GM12878 (cell line): ENCODE results near the gene LGALS1. TPM values are rescaled to one million over a fixed set of nuclear protein-coding genes. Genes with fewer than 3 reads are reported as not detected.

ENCODE experiments used
- ATAC-seq: fragments of 200-7000 bp; cut with Tn5 transposase; 3 replicates; pipeline ENCODE4 v1.9.1; 2020; ENCODE audit warnings: mild to moderate bottlenecking, moderate library complexity
- BruUV-seq: library from RNA; stranded (reverse); fragments of 400-500 nt; replicated peaks from 2 replicates; lab custom pipeline; 2021; lab: Mats Ljungman, UMichigan
- CTCF ChIA-PET: fragments of 300-600 bp; sonication (Branson Sonifier 250); formaldehyde crosslinking; extraction: SDS; loops from one replicate; lab custom pipeline; 2021; ENCODE audit warnings: inconsistent platforms; lab: Yijun Ruan, JAX
- POLR2A ChIA-PET: fragments of 350-600 bp; formaldehyde crosslinking; extraction: SDS; loops from one replicate; lab custom pipeline; 2021; ENCODE audit warnings: inconsistent platforms; lab: Charles Lee
- RAD21 ChIA-PET: fragments of 300-600 bp; sonication (Branson Sonifier 250); formaldehyde crosslinking; loops from one replicate; lab custom pipeline; 2023; ENCODE audit warnings: antibody characterized with exemption; ENCODE audit not compliant: unreplicated experiment; lab: Charles Lee
- SMC1A ChIA-PET: fragments of 300-600 bp; sonication (Branson Sonifier 250); formaldehyde crosslinking; loops from one replicate; lab custom pipeline; 2023; ENCODE audit not compliant: unreplicated experiment, uncharacterized antibody; lab: Charles Lee
- DNase-seq: peaks from one replicate; pipeline ENCODE4 v3.0.0-alpha.2; 2011; ENCODE audit warnings: low read depth, low spot score
- FAIRE-seq: peaks from 3 replicates; lab custom pipeline; 2011; peaks lifted over from hg19 to GRCh38; lab: Jason Lieb, UNC
- H2AFZ ChIP-seq: 2 replicates; pipeline ENCODE4 v1.6.0; 2011; ENCODE audit warnings: low read depth, low read length, control low read depth; ENCODE audit not compliant: control insufficient read depth
- H3K27ac ChIP-seq: 2 replicates; pipeline ENCODE4 v1.5.1; 2011; ENCODE audit warnings: control low read depth; ENCODE audit not compliant: control insufficient read depth, insufficient read depth
- H3K27me3 ChIP-seq, 2 experiments: replicated peaks in 1 of 2; 2 replicates each; pipeline versions ENCODE4 v1.6.0 to v1.6.1; 2011; ENCODE audit warnings: low read length in 1 of 2; ENCODE audit not compliant: control insufficient read depth in 2 of 2, insufficient read depth in 2 of 2
- H3K36me3 ChIP-seq, 2 experiments: 2 replicates each; pipeline ENCODE4 v1.5.1; 2011; ENCODE audit warnings: low read length in 1 of 2; ENCODE audit not compliant: control insufficient read depth in 2 of 2, insufficient read depth in 2 of 2
- H3K4me1 ChIP-seq: 2 replicates; pipeline ENCODE4 v1.6.1; 2011; ENCODE audit warnings: mild to moderate bottlenecking, low read length, moderate library complexity, mixed read lengths; ENCODE audit not compliant: control insufficient read depth, insufficient read depth
- H3K4me2 ChIP-seq: 2 replicates; pipeline ENCODE4 v1.6.0; 2011; ENCODE audit warnings: control low read depth; ENCODE audit not compliant: control insufficient read depth, insufficient read depth
- H3K4me3 ChIP-seq: fragments of 200-600 bp; sonication (generic); 2 replicates; pipeline ENCODE4 v1.5.1; 2016
- H3K79me2 ChIP-seq: 2 replicates; pipeline ENCODE4 v1.6.0; 2011; ENCODE audit warnings: low read length; ENCODE audit not compliant: control insufficient read depth, insufficient read depth
- H3K9ac ChIP-seq: 2 replicates; pipeline ENCODE4 v1.8.0; 2011; ENCODE audit warnings: low read length, control low read depth, mixed read lengths; ENCODE audit not compliant: control insufficient read depth, insufficient read depth
- H3K9me3 ChIP-seq: replicated peaks from 3 replicates; pipeline ENCODE4 v1.5.1; 2011; ENCODE audit warnings: mild to moderate bottlenecking, low read length; ENCODE audit not compliant: control insufficient read depth, insufficient read depth
- H4K20me1 ChIP-seq: 2 replicates; pipeline ENCODE4 v1.6.0; 2011; ENCODE audit not compliant: control insufficient read depth, insufficient read depth
- CHD2 ChIP-seq: IDR thresholded peaks from 2 replicates; pipeline ENCODE4 v1.6.1; 2011; ENCODE audit warnings: low read depth, low read length, improper control_type of control experiment, borderline replicate concordance
- MEF2B ChIP-seq: fragments of 450-650 bp; IDR thresholded peaks from 2 replicates; pipeline ENCODE4 v1.6.1; 2018; ENCODE audit warnings: mild to moderate bottlenecking, moderate library complexity; ENCODE audit not compliant: partially characterized antibody, poor library complexity, severe bottlenecking
- MTA3 ChIP-seq: IDR thresholded peaks from 2 replicates; pipeline ENCODE4 v1.6.1; 2012; ENCODE audit warnings: low read length, inconsistent platforms, borderline replicate concordance
- POLR2AphosphoS5 ChIP-seq: IDR thresholded peaks from 2 replicates; pipeline ENCODE4 v1.6.1; 2011; ENCODE audit warnings: mild to moderate bottlenecking, low read length, inconsistent platforms
- SMC3 ChIP-seq: IDR thresholded peaks from 2 replicates; pipeline ENCODE4 v1.6.1; 2011; ENCODE audit warnings: low read length, improper control_type of control experiment, borderline replicate concordance
- SREBF2 ChIP-seq: IDR thresholded peaks from 2 replicates; pipeline ENCODE4 v1.6.1; 2012; ENCODE audit warnings: mild to moderate bottlenecking, low read length
- ZNF274 ChIP-seq: IDR thresholded peaks from one replicate; pipeline ENCODE4 v1.8.0; 2011; ENCODE audit not compliant: insufficient read length, insufficient read depth
- WGBS: methylation state at CpG from one replicate; pipeline ENCODE4 v1.1.6; 2016; ENCODE audit warnings: low lambda C conversion rate; ENCODE audit not compliant: insufficient replicate concordance, insufficient coverage; ENCODE audit errors: missing lambda C conversion rate; 5-methylcytosine and 5-hydroxymethylcytosine counted together
- in situ Hi-C: fragments of 300-500 bp; cut with MboI; formaldehyde crosslinking; loops from 9 replicates; pipeline ENCODE4 v1.14.3; 2018; ENCODE audit warnings: mixed read lengths
- intact Hi-C: fragments of 100-400 bp; cut with micrococcal nuclease; formaldehyde crosslinking; loops from one replicate; pipeline ENCODE4 v1.14.2; 2022; ENCODE audit not compliant: unreplicated experiment
- polyA plus RNA-seq, 11 experiments: library from polyadenylated mRNA; depleted of rRNA in 4 of 11; unstranded in 6 of 11; stranded (reverse) in 5 of 11; fragments of >200 nt; fragmentation: Nextera tagmentation in 4 of 11; fragmentation: Illumina TruSeq in 1 of 11; extraction: Ambion mirVana in 4 of 11; extraction: Trizol in 1 of 11; gene quantifications; 1 replicate in 1 of 11; 2 replicates in 10 of 11; pipeline versions ENCODE4 v1.2.1 to v1.2.3, GENCODE V29; 2011 to 2016; ENCODE audit warnings: inconsistent platforms in 2 of 11, missing spikeins in 2 of 11, low read depth in 1 of 11
- total RNA-seq, 4 experiments: library from RNA; depleted of rRNA in 3 of 4; stranded (reverse); fragments of >200 nt in 3 of 4; fragmentation: Illumina TruSeq in 1 of 4; extraction: Trizol in 1 of 4; gene quantifications; 2 replicates each; pipeline versions ENCODE4 v1.2.1 to v1.2.3, GENCODE V29; 2013 to 2021
- TF ChIP-seq, protein P1 (sequence below): fragments of 450-650 bp; formaldehyde crosslinking; IDR thresholded peaks from 2 replicates; pipeline ENCODE4 v1.4.0; 2020; ENCODE audit warnings: mild to moderate bottlenecking, moderate library complexity
- TF ChIP-seq, protein P2 (sequence below), 3 experiments: IDR thresholded peaks in 2 of 3; conservative IDR thresholded peaks in 1 of 3; 2 replicates each; pipeline ENCODE4 v1.5.1; 2011; ENCODE audit warnings: low read depth in 3 of 3, low read length in 3 of 3, mild to moderate bottlenecking in 3 of 3, control low read depth in 2 of 3, moderate library complexity in 2 of 3, inconsistent platforms in 1 of 3, mixed read lengths in 1 of 3; ENCODE audit not compliant: control insufficient read depth in 2 of 3, insufficient read depth in 1 of 3; ENCODE audit errors: extremely low read depth in 1 of 3
- TF ChIP-seq, protein P3 (sequence below): IDR thresholded peaks from 2 replicates; pipeline ENCODE4 v1.6.1; 2011; ENCODE audit warnings: mild to moderate bottlenecking, low read depth, low read length, moderate library complexity; ENCODE audit not compliant: insufficient replicate concordance
- TF ChIP-seq, protein P4 (sequence below): IDR thresholded peaks from 2 replicates; pipeline ENCODE4 v1.6.1; 2011; ENCODE audit warnings: borderline replicate concordance, low read depth, mild to moderate bottlenecking, moderate library complexity, mixed read lengths, low read length; ENCODE audit not compliant: insufficient read depth; ENCODE audit errors: extremely low read length

The LGALS1 gene
- total and polyA plus RNA-seq, 10 of the 15 experiments (the other 5 are each of a cell fraction or from before 2014, with no cell fraction given): 312 to 1,889 (median 706) TPM

DNA sequence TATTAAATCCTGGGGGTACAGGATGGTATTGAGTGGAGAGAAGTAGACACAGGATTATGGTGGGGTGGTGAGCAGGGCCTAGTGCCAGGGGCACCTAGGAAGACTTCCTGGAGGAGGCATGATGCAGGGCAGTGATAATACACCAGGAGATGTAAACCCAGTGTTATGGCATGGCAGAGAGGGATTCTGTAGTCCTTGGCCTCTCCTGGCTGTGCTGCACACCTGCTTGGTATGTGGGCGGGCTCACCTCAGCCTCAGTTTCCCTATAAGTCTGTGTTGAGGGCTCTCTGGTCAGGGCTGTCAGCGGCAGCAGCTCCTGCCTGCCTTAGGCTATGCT, 14.8 kb upstream of the LGALS1 start (continued):
- TF ChIP-seq, protein P1, sequence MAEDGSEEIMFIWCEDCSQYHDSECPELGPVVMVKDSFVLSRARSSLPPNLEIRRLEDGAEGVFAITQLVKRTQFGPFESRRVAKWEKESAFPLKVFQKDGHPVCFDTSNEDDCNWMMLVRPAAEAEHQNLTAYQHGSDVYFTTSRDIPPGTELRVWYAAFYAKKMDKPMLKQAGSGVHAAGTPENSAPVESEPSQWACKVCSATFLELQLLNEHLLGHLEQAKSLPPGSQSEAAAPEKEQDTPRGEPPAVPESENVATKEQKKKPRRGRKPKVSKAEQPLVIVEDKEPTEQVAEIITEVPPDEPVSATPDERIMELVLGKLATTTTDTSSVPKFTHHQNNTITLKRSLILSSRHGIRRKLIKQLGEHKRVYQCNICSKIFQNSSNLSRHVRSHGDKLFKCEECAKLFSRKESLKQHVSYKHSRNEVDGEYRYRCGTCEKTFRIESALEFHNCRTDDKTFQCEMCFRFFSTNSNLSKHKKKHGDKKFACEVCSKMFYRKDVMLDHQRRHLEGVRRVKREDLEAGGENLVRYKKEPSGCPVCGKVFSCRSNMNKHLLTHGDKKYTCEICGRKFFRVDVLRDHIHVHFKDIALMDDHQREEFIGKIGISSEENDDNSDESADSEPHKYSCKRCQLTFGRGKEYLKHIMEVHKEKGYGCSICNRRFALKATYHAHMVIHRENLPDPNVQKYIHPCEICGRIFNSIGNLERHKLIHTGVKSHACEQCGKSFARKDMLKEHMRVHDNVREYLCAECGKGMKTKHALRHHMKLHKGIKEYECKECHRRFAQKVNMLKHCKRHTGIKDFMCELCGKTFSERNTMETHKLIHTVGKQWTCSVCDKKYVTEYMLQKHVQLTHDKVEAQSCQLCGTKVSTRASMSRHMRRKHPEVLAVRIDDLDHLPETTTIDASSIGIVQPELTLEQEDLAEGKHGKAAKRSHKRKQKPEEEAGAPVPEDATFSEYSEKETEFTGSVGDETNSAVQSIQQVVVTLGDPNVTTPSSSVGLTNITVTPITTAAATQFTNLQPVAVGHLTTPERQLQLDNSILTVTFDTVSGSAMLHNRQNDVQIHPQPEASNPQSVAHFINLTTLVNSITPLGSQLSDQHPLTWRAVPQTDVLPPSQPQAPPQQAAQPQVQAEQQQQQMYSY (CRISPR knock-in tag): no peak
- TF ChIP-seq SREBF2: no peak

DNA sequence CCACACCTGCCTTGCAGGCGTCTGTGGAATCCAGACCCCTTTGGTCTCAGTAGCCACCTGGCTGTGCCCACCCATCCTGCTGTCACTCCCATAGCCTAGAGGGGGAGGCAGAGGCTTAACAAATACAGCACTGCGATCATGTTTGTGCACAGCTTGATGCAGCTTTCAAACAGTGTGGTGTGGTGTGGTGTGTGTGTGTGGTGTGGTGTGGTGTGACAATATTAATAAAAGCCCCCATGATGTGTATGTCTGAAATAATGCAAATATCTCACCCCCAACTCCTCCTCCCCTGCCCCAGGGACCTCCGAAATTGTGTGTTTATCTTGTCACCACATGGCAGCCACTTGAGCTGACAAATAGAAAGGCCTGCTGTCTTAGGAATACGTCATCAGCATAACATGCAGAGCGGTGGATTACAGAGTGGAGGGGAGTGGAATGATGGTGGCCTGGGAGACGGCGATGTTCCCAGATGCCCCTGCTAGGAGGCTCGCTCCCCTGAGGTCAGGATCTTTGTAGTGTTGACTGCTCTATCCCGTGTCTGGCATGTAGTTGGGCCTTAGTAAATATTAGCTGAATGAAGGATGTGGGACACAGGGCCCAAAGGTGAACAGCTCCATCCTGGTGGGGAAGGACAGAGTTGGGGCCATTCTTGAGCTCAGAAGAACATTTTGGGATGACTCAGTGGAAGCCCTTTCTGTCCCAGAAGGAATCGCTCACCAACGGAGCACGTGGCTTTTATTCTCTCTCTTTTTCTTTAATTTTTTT, 14.1 kb upstream of the LGALS1 start:
- in situ Hi-C loops: no loop called here
- Histone ChIP-seq H3K9ac (peak overlapping the region; percentile 70), H2AFZ (no peak overlapping the region), H3K4me3 (peak overlapping the region; percentile 82), H3K36me3 (peaks cover 0 to 12% of the 10 kb centered on the region in 2 experiments; a peak in 3 of 4 replicates), H3K4me2 (peak overlapping the region; percentile 96), H3K27me3 (no peaks in the 10 kb centered on the region), H3K9me3 (no peaks in the 10 kb centered on the region), H3K79me2 (peaks cover 51% of the 10 kb centered on the region), H3K27ac (no peak overlapping the region), H4K20me1 (no peaks in the 10 kb centered on the region), H3K4me1 (peaks cover 12% of the 10 kb centered on the region)
- ChIA-PET CTCF (interaction anchor here (0.6 to 11.7 kb wide), 24 partner anchors 8 to 415 kb away, joined by 3 to 414 read pairs (median 4); partner anchors contain the start of genes C22orf23, GGA1, LGALS1 and NOL12), SMC1A (interaction anchor here (0.7 to 7.9 kb wide), 13 partner anchors 10 to 204 kb away, joined by 3 to 157 read pairs (median 13); partner anchors contain the start of genes GCAT, GGA1, LGALS1 and NOL12), POLR2A (interaction anchor here (0.6 to 9.6 kb wide), 11 partner anchors 8 to 59 kb away, joined by 3 to 209 read pairs (median 4); partner anchors contain the start of genes LGALS1 and NOL12), RAD21 (interaction anchor here (0.9 to 9.1 kb wide), 15 partner anchors 10 to 293 kb away, joined by 3 to 173 read pairs (median 7); partner anchors contain the start of genes ANKRD54, C22orf23, GCAT and GGA1)
- no TSS peak for BruUV-seq
- DNase-seq: no peak
- FAIRE-seq: no peak
- peak; percentile 33 for ATAC-seq
- 74% methylated on average over 12 of the region's 12 CpGs for WGBS
- intact Hi-C loops: loop anchor here (1.0 to 2.0 kb wide), 2 partner anchors 20 to 201 kb away; no protein-coding TSS in a partner anchor
- TF ChIP-seq POLR2AphosphoS5: no peak
- TF ChIP-seq CHD2: peak; percentile 41; the same call in 1 of the 2 replicates
- TF ChIP-seq, protein P2, sequence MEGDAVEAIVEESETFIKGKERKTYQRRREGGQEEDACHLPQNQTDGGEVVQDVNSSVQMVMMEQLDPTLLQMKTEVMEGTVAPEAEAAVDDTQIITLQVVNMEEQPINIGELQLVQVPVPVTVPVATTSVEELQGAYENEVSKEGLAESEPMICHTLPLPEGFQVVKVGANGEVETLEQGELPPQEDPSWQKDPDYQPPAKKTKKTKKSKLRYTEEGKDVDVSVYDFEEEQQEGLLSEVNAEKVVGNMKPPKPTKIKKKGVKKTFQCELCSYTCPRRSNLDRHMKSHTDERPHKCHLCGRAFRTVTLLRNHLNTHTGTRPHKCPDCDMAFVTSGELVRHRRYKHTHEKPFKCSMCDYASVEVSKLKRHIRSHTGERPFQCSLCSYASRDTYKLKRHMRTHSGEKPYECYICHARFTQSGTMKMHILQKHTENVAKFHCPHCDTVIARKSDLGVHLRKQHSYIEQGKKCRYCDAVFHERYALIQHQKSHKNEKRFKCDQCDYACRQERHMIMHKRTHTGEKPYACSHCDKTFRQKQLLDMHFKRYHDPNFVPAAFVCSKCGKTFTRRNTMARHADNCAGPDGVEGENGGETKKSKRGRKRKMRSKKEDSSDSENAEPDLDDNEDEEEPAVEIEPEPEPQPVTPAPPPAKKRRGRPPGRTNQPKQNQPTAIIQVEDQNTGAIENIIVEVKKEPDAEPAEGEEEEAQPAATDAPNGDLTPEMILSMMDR (IDR thresholded peaks at IDR 0.05 in 2 of 3, conservative IDR thresholded peaks at IDR 0.05 in 1 of 3; ENCODE audit: control insufficient read depth in 2 of 3, extremely low read depth in 1 of 3, insufficient read depth in 1 of 3, low read depth in 3 of 3, low read length in 3 of 3): peak; percentile 50 to 82 (median 68)
- TF ChIP-seq, protein P3, sequence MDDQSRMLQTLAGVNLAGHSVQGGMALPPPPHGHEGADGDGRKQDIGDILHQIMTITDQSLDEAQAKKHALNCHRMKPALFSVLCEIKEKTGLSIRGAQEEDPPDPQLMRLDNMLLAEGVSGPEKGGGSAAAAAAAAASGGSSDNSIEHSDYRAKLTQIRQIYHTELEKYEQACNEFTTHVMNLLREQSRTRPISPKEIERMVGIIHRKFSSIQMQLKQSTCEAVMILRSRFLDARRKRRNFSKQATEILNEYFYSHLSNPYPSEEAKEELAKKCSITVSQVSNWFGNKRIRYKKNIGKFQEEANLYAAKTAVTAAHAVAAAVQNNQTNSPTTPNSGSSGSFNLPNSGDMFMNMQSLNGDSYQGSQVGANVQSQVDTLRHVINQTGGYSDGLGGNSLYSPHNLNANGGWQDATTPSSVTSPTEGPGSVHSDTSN: peak; percentile 43
- TF ChIP-seq ZNF274: no peak
- TF ChIP-seq MTA3: no peak
- TF ChIP-seq, protein P4, sequence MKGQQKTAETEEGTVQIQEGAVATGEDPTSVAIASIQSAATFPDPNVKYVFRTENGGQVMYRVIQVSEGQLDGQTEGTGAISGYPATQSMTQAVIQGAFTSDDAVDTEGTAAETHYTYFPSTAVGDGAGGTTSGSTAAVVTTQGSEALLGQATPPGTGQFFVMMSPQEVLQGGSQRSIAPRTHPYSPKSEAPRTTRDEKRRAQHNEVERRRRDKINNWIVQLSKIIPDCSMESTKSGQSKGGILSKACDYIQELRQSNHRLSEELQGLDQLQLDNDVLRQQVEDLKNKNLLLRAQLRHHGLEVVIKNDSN: no peak
- peak; percentile 47; the same call in 1 of the 2 replicates for TF ChIP-seq SMC3
- TF ChIP-seq MEF2B: no peak
